GM12873 (cell line): ENCODE results near the gene COL21A1.

Experiments used
- CTCF ChIP-seq: IDR thresholded peaks from 2 replicates; pipeline ENCODE4 v1.5.1; 2012; ENCODE audit warnings: low read depth, mild to moderate bottlenecking, moderate library complexity, low read length, control low read depth; ENCODE audit not compliant: insufficient read depth; ENCODE audit errors: missing control alignments

Gene COL21A1

GRCh38 chr6:56072856-56073255, 174.5 kb downstream of the COL21A1 start:
- no peak for TF ChIP-seq CTCF

- no peak for TF ChIP-seq CTCF
Measured at GRCh38 chr6:56065408-56065807, 182.0 kb downstream of the COL21A1 start.

GRCh38 chr6:56062836-56063235, 184.5 kb downstream of the COL21A1 start:
- no peak for TF ChIP-seq CTCF

GRCh38 chr6:56058636-56059035, 188.7 kb downstream of the COL21A1 start:
- no peak for TF ChIP-seq CTCF

- TF ChIP-seq CTCF, result no peak
Measured at GRCh38 chr6:56055081-56055704, 192.2 kb downstream of the COL21A1 start.

GRCh38 chr6:56051202-56051598, 196.2 kb downstream of the COL21A1 start:
- no peak for TF ChIP-seq CTCF

- no peak for TF ChIP-seq CTCF
Measured at GRCh38 chr6:56050530-56051201, 196.7 kb downstream of the COL21A1 start.
